Endothelial cell of umbilical vein (primary cell): Measurements from ENCODE around the gene SFMBT1.

Source experiments
- EZH2 ChIP-seq: IDR thresholded peaks from 2 replicates; pipeline ENCODE4 v1.6.1; 2012; ENCODE audit warnings: borderline replicate concordance, low read depth, mild to moderate bottlenecking, moderate library complexity, low read length, inconsistent platforms; ENCODE audit not compliant: severe bottlenecking
- FOS ChIP-seq: IDR thresholded peaks from 2 replicates; pipeline ENCODE4 v1.6.1; 2011; ENCODE audit warnings: mild to moderate bottlenecking, low read length, moderate library complexity, borderline replicate concordance; ENCODE audit not compliant: insufficient read depth
- JUN ChIP-seq: IDR thresholded peaks from 2 replicates; pipeline ENCODE4 v1.6.1; 2011; ENCODE audit warnings: borderline replicate concordance, low read depth; ENCODE audit not compliant: insufficient read length, insufficient read depth
- MYC ChIP-seq: IDR thresholded peaks from one replicate; pipeline ENCODE4 v1.6.1; 2011; ENCODE audit warnings: mild to moderate bottlenecking, low read depth, low read length
- POLR2A ChIP-seq: IDR thresholded peaks from 2 replicates; pipeline ENCODE4 v1.6.1; 2012; ENCODE audit warnings: low read depth, mild to moderate bottlenecking, control low read depth, low read length
- POLR2AphosphoS5 ChIP-seq: IDR thresholded peaks from 2 replicates; pipeline ENCODE4 v1.6.1; 2012; ENCODE audit warnings: low read depth, mild to moderate bottlenecking, control low read depth, low read length, moderate library complexity; ENCODE audit not compliant: insufficient read depth
- TF ChIP-seq, protein P1 (sequence below), 2 donors: IDR thresholded peaks; 1 replicate in 1 of 2; 2 replicates in 1 of 2; pipeline ENCODE4 v1.5.1; 2011; ENCODE audit warnings: low read length in 2 of 2, mild to moderate bottlenecking in 2 of 2, moderate library complexity in 2 of 2, control low read depth in 1 of 2, inconsistent platforms in 1 of 2, low read depth in 1 of 2; ENCODE audit not compliant: insufficient read depth in 1 of 2; ENCODE audit errors: extremely low read depth in 1 of 2
- TF ChIP-seq, protein P2 (sequence below): IDR thresholded peaks from 2 replicates; pipeline ENCODE4 v1.6.1; 2011; ENCODE audit not compliant: insufficient read depth, insufficient read length

DNA sequence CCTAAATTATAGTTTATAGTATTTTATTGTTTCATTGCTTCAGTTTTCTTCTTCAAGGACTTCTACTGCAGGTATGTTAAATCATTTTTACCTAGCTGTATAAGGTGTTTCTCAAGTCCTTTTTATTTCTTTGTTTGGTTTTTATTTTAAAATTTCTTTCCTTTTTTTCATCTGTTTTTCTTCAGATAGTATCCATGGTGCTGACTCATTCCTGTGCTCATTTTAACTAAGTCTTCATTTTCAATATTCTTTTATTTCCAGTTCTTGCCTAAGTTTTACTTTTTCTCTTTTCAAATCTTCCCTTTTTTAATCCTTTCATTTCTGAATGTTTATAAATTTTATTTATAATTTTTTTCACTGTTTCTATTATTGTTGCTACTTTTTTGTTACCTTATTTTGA lies 106.3 kb downstream of the SFMBT1 start:
- TF ChIP-seq, protein P1, sequence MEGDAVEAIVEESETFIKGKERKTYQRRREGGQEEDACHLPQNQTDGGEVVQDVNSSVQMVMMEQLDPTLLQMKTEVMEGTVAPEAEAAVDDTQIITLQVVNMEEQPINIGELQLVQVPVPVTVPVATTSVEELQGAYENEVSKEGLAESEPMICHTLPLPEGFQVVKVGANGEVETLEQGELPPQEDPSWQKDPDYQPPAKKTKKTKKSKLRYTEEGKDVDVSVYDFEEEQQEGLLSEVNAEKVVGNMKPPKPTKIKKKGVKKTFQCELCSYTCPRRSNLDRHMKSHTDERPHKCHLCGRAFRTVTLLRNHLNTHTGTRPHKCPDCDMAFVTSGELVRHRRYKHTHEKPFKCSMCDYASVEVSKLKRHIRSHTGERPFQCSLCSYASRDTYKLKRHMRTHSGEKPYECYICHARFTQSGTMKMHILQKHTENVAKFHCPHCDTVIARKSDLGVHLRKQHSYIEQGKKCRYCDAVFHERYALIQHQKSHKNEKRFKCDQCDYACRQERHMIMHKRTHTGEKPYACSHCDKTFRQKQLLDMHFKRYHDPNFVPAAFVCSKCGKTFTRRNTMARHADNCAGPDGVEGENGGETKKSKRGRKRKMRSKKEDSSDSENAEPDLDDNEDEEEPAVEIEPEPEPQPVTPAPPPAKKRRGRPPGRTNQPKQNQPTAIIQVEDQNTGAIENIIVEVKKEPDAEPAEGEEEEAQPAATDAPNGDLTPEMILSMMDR (IDR thresholded peaks at IDR 0.05; ENCODE audit: extremely low read depth in 1 of 2, insufficient read depth in 1 of 2, low read depth in 1 of 2, low read length in 2 of 2) = no peak
- TF ChIP-seq POLR2A (no peak), JUN (no peak), EZH2 (no peak), POLR2AphosphoS5 (no peak), FOS (no peak), MYC (no peak)
- TF ChIP-seq, protein P2, sequence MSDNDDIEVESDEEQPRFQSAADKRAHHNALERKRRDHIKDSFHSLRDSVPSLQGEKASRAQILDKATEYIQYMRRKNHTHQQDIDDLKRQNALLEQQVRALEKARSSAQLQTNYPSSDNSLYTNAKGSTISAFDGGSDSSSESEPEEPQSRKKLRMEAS = no peak
